Measurements from ENCODE around the gene SRBD1.

DNA sequence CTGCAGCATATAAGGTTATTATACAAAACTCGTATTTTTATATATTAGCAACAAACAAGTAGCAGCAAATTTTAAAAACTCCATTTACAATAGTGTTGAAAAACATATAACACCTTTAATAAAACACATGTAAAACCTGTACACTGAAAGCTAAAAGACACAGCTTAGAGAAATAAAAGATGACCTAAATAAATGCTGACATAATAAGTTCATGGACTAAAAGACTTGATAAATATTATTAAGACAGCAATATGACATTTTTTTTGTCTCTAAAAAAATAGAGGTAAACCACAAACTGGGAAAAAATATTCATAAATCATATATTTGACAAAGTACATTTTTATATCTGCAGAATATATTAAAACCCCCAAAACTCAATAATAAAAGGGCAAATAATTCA lies 201.4 kb downstream of the SRBD1 start:
- TF ChIP-seq POLR2A (IDR thresholded peaks at IDR 0.05), result no peak
- TF ChIP-seq, protein P1, sequence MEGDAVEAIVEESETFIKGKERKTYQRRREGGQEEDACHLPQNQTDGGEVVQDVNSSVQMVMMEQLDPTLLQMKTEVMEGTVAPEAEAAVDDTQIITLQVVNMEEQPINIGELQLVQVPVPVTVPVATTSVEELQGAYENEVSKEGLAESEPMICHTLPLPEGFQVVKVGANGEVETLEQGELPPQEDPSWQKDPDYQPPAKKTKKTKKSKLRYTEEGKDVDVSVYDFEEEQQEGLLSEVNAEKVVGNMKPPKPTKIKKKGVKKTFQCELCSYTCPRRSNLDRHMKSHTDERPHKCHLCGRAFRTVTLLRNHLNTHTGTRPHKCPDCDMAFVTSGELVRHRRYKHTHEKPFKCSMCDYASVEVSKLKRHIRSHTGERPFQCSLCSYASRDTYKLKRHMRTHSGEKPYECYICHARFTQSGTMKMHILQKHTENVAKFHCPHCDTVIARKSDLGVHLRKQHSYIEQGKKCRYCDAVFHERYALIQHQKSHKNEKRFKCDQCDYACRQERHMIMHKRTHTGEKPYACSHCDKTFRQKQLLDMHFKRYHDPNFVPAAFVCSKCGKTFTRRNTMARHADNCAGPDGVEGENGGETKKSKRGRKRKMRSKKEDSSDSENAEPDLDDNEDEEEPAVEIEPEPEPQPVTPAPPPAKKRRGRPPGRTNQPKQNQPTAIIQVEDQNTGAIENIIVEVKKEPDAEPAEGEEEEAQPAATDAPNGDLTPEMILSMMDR (IDR thresholded peaks at IDR 0.05 in 8 of 11, conservative IDR thresholded peaks at IDR 0.05 in 3 of 11), result no peak

Data from spleen (tissue), 7 donors.